ENCODE data around the gene CHSY1. TPM values are rescaled to one million over a fixed set of nuclear protein-coding genes. Genes with fewer than 3 reads are reported as not detected.

The CHSY1 gene
- total and polyA plus RNA-seq, 2 of the 13 experiments (the other 11 are each of a cell fraction or from before 2014, with no cell fraction given): 13.3 to 13.7 TPM

- TF ChIP-seq MLX (CRISPR knock-in tag; IDR thresholded peaks at IDR 0.05) (peak; percentile 87), ATF4 (CRISPR knock-in tag; IDR thresholded peaks at IDR 0.05) (0 out of 4 replicates have a peak, but pooled peaks of 1 of the 2 experiments have one; percentile 36), GATAD2A (CRISPR knock-in tag; IDR thresholded peaks at IDR 0.05) (peak; percentile 35; the same call in 1 of the 2 replicates), ZNF567 (CRISPR knock-in tag; IDR thresholded peaks at IDR 0.05; ENCODE audit: borderline replicate concordance) (no peak), PAWR (CRISPR knock-in tag; IDR thresholded peaks at IDR 0.05; ENCODE audit: borderline replicate concordance) (no peak), ZUFSP (CRISPR knock-in tag; IDR thresholded peaks at IDR 0.05; ENCODE audit: borderline replicate concordance) (no peak), NR2F6 (IDR thresholded peaks at IDR 0.05) (no peak), NR2F6 (CRISPR knock-in tag; IDR thresholded peaks at IDR 0.05) (peak; percentile 24; the same call in 1 of the 2 replicates), ZNF788 (CRISPR knock-in tag; IDR thresholded peaks at IDR 0.05; ENCODE audit: borderline replicate concordance) (peak; percentile 18; the same call in 1 of the 2 replicates), ARNT2 (CRISPR knock-in tag; IDR thresholded peaks at IDR 0.05; ENCODE audit: low read depth) (peak; percentile 35; the same call in 1 of the 2 replicates), ZNF670 (CRISPR knock-in tag; IDR thresholded peaks at IDR 0.05; ENCODE audit: borderline replicate concordance) (no peak), ZNF816 (CRISPR knock-in tag; IDR thresholded peaks at IDR 0.05; ENCODE audit: borderline replicate concordance) (no peak), ZFP62 (CRISPR knock-in tag; IDR thresholded peaks at IDR 0.05) (no peak), ZNF18 (CRISPR knock-in tag; IDR thresholded peaks at IDR 0.05; ENCODE audit: insufficient replicate concordance) (peak; percentile 36), TAF15 (IDR thresholded peaks at IDR 0.05; ENCODE audit: low read depth, low read length, poor library complexity, severe bottlenecking) (peak; percentile 34), GATA4 (IDR thresholded peaks at IDR 0.05; ENCODE audit: borderline replicate concordance, low read depth) (no peak), ZBTB43 (CRISPR knock-in tag; conservative IDR thresholded peaks at IDR 0.05) (peak; percentile 24; the same call in 1 of the 2 replicates), MIXL1 (CRISPR knock-in tag; IDR thresholded peaks at IDR 0.05) (no peak), AGO2 (optimal IDR thresholded peaks at IDR 0.05; ENCODE audit: low read depth, low read length) (peak; percentile 33), GMEB1 (CRISPR knock-in tag; IDR thresholded peaks at IDR 0.05; ENCODE audit: borderline replicate concordance) (peak; percentile 75; the same call in 1 of the 2 replicates)
Measured at GRCh38 chr15:101251830-101252820, at the start of gene CHSY1 (continued).

All from HepG2 (cell line).